ENCODE data around the gene NRP2.

The NRP2 gene

GRCh38 chr2:205837663-205838062, 155.4 kb downstream of the NRP2 start:
- TF ChIP-seq CTCF (IDR thresholded peaks at IDR 0.05; ENCODE audit: low read depth, low read length, missing control alignments): no peak
- DNase-seq (ENCODE audit: extremely low read depth, low read depth): no peak
- H3K4me3 ChIP-seq (replicated peaks; ENCODE audit: low read depth, low read length): no peak overlapping the region

- no peak overlapping the region for H3K4me3 ChIP-seq (replicated peaks; ENCODE audit: low read depth, low read length)
- no peak for DNase-seq (ENCODE audit: extremely low read depth, low read depth)
- TF ChIP-seq CTCF (IDR thresholded peaks at IDR 0.05; ENCODE audit: low read depth, low read length, missing control alignments): no peak
These were observed 163.1 kb downstream of the NRP2 start for GRCh38 chr2:205845446-205845845.
